NCI-H2171 treated with DMSO at 0.1 percent for 48 hours (cell line): ENCODE results near the gene HLA-G.
"Not testable (repeated sequence)": the region's sequence is repeated elsewhere in the genome, so short reads cannot be mapped to it uniquely, and the experiment has no call there.

Experiments
- DNase-seq: peaks from one replicate; lab custom pipeline; 2025; lab: John Stamatoyannopoulos, UW

Gene HLA-G

DNA sequence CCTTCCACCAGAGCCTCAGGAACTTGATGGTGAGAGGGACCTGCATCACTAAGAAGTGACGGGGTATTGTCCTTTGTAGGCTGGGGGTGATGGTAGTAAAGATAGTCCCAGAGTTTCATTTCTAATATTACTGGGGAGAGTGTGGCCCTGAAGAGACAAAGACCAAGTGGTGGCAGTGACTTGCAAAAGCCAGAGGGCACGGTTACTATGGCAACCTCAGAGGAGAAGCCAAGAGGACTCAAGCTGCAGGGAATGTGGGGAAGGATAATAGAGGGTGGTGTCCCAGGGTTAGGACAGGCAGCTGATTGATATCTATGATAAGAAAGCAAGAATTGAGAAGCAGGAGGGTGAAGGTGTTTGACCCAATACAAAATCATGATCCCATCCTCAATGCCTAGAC is 42.5 kb downstream of the HLA-G start:
- DNase-seq = no peak

DNA sequence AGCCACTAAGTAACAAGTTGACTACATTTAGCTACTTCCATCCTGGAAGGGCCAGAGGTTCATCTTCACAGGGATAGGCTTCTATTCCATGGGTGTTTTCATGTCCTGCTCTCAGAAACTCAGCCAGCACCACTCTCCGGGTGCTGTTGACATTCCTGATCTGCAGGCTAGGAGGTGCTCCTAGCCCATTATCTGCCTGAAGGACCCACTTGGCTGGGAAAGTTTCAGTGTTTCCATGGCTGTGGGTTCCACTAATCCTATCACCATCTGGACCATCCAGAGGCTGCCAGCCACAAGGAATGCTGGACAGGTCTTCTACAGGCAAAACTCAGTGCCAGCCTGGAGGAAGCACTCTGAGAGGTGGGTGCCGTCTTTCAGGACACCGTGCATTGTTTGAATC is 45.2 kb downstream of the HLA-G start:
- no peak for DNase-seq

DNA sequence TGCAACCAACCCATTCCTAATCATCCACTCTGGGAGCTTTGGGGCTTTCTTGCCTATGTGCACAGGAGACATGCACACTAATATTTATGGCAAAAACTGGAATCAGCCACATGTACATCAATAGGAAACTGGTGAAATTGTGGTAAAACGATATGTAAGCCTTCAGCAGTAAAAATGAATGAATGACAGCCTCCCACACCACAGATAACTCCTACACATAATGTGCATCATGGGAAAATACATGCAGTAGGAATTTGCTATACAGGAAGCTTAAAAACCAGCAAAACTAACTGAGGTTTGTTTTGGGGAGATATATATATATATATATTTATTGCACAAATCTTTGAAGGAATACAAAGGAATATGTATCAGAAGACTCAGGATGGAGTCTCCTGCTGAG is 47.6 kb downstream of the HLA-G start:
- no peak for DNase-seq

DNA sequence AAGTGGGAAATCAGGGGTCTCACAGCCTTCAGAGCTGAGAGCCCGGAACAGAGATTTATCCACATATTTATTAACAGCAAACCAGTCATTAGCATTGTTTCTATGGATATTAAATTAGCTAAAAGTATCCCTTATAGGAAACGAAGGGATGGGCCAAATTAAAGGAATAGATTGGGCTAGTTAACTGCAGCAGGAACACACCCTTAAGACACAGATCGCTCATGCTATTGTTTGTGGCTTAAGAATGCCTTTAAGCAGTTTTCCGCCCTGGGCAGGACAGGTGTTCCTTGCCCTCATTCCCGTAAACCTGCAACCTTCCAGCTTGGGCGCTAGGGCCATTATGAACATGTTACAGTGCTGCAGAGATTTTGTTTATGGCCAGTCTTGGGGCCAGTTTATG is 48.1 kb downstream of the HLA-G start:
- not testable (repeated sequence) for DNase-seq
